GM13977 (cell line): ENCODE results near the gene VASH2.

Source experiments
- DNase-seq: peaks from one replicate; pipeline ENCODE4 v3.0.0; 2012; ENCODE audit warnings: low spot score
- CTCF ChIP-seq: IDR thresholded peaks from 2 replicates; pipeline ENCODE4 v1.5.1; 2012; ENCODE audit warnings: mild to moderate bottlenecking, control low read depth; ENCODE audit not compliant: insufficient read depth; ENCODE audit errors: extremely low read depth, missing control alignments
- in situ Hi-C: fragments of 300-500 bp; cut with MboI; formaldehyde crosslinking; loops from one replicate; pipeline ENCODE4 v1.12.0; 2022; ENCODE audit warnings: low sequenced_read_pairs, low pct_unique_long_range_greater_than_20kb, mixed read lengths, inconsistent platforms; ENCODE audit not compliant: unreplicated experiment

The VASH2 gene

GRCh38 chr1:212943393-212943710 is 7.0 kb upstream of the VASH2 start:
- in situ Hi-C loops, result no loop called here
- TF ChIP-seq CTCF, result no peak
- DNase-seq, result no peak

- in situ Hi-C loops, result no loop called here
- no peak for DNase-seq
- TF ChIP-seq CTCF, result no peak
These were observed 6.0 kb upstream of the VASH2 start for GRCh38 chr1:212944229-212944901.

- no peak for DNase-seq
- TF ChIP-seq CTCF, result no peak
- in situ Hi-C loops, result no loop called here
These were observed 5.3 kb upstream of the VASH2 start for GRCh38 chr1:212945056-212945455.

GRCh38 chr1:212945463-212946160 is 4.7 kb upstream of the VASH2 start:
- in situ Hi-C loops, result no loop called here
- no peak for DNase-seq
- TF ChIP-seq CTCF, result no peak

- TF ChIP-seq CTCF, result no peak
- DNase-seq, result no peak
- in situ Hi-C loops, result no loop called here
These were observed 3.5 kb upstream of the VASH2 start for GRCh38 chr1:212946872-212947271.

GRCh38 chr1:212949771-212950170 is 570 bp upstream of the VASH2 start:
- no peak for DNase-seq
- in situ Hi-C loops, result no loop called here
- no peak for TF ChIP-seq CTCF
